Loucy (cell line): ENCODE data around the gene SERINC3.

Experiments used
- H2AFZ ChIP-seq: fragments of 200-600 bp; sonication (generic); 2 replicates; pipeline ENCODE4 v1.6.0; 2016; ENCODE audit warnings: antibody characterized with exemption, mild to moderate bottlenecking, low read length, moderate library complexity
- H3F3A ChIP-seq: fragments of 200-600 bp; 2 replicates; pipeline ENCODE4 v1.6.0; 2016; ENCODE audit warnings: antibody characterized with exemption, low read depth, mild to moderate bottlenecking
- H3K27me3 ChIP-seq: fragments of 200-600 bp; sonication (generic); 2 replicates; pipeline ENCODE4 v1.6.1; 2014; ENCODE audit warnings: low read length, mild to moderate bottlenecking; ENCODE audit not compliant: insufficient read depth, poor library complexity, severe bottlenecking
- H3K36me3 ChIP-seq: fragments of 200-600 bp; sonication (generic); 2 replicates; pipeline ENCODE4 v1.6.1; 2016; ENCODE audit warnings: low read length; ENCODE audit not compliant: insufficient read depth
- H3K4me1 ChIP-seq: fragments of 200-600 bp; sonication (generic); 2 replicates; pipeline ENCODE4 v1.5.1; 2014; ENCODE audit warnings: low read length, mild to moderate bottlenecking; ENCODE audit not compliant: insufficient read depth, poor library complexity, severe bottlenecking
- H3K4me2 ChIP-seq: fragments of 200-600 bp; sonication (generic); 2 replicates; pipeline ENCODE4 v1.6.0; 2014; ENCODE audit warnings: antibody characterized with exemption, low read length, low read depth, mild to moderate bottlenecking; ENCODE audit not compliant: poor library complexity, severe bottlenecking
- H3K4me3 ChIP-seq: fragments of 200-600 bp; sonication (generic); 2 replicates; pipeline ENCODE4 v1.5.1; 2014; ENCODE audit warnings: low read length, mild to moderate bottlenecking, mixed read lengths; ENCODE audit not compliant: poor library complexity, severe bottlenecking
- H3K79me2 ChIP-seq: fragments of 200-600 bp; sonication (generic); 2 replicates; pipeline ENCODE4 v1.6.1; 2014; ENCODE audit warnings: low read length; ENCODE audit not compliant: insufficient read depth
- H3K9ac ChIP-seq: fragments of 200-600 bp; sonication (generic); 2 replicates; pipeline ENCODE4 v1.6.0; 2014; ENCODE audit warnings: mild to moderate bottlenecking, low read depth, low read length, moderate library complexity; ENCODE audit not compliant: poor library complexity, severe bottlenecking
- H3K9me2 ChIP-seq: fragments of 200-600 bp; sonication (generic); replicated peaks from 2 replicates; pipeline ENCODE4 v1.6.1; 2016; ENCODE audit warnings: low read depth, low read length, mixed read lengths
- H3K9me3 ChIP-seq: fragments of 200-600 bp; sonication (generic); 2 replicates; pipeline ENCODE4 v1.6.1; 2014; ENCODE audit warnings: mild to moderate bottlenecking, antibody characterized with exemption, low read length, low read depth; ENCODE audit not compliant: insufficient read depth
- H4K20me1 ChIP-seq: fragments of 200-600 bp; sonication (generic); 2 replicates; pipeline ENCODE4 v1.6.0; 2014; ENCODE audit warnings: antibody characterized with exemption, low read length, mild to moderate bottlenecking; ENCODE audit not compliant: insufficient read depth, poor library complexity, severe bottlenecking
- EZH2phosphoT487 ChIP-seq: fragments of 200-600 bp; IDR thresholded peaks from 2 replicates; pipeline ENCODE4 v1.6.1; 2018; ENCODE audit warnings: antibody characterized with exemption, mild to moderate bottlenecking, moderate library complexity, borderline replicate concordance
- TF ChIP-seq, protein P1 (sequence below): fragments of 200-600 bp; sonication (generic); conservative IDR thresholded peaks from 2 replicates; pipeline ENCODE4 v1.5.1; 2014; ENCODE audit warnings: mild to moderate bottlenecking, antibody characterized with exemption, low read length

Gene SERINC3

DNA sequence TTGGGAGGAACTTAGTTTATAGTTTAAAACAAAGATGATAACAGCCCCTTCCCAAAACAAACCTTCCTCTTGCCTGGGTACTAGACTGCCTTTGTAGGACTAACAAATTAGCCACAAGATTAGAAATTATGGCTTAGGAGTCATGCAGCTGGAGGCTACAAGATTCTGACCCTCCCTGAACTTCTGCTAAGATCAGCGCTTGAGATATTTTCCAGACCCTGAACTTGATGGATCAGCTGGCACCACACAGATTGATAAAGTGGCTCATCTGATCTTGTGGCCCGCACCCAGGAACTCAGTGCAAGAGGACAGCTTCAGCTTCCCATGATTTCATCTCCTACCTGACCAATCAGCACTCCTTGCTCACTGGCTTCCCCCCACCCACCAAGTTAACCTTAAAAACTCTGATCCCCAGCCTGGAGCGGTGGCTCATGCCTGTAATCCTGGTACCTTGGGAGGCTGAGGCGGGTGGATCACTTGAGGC lies 5.9 kb upstream of the SERINC3 start:
- no peaks in the 10 kb centered on the region for H3K27me3 ChIP-seq
- H4K20me1 ChIP-seq, result no peaks in the 10 kb centered on the region
- TF ChIP-seq, protein P1, sequence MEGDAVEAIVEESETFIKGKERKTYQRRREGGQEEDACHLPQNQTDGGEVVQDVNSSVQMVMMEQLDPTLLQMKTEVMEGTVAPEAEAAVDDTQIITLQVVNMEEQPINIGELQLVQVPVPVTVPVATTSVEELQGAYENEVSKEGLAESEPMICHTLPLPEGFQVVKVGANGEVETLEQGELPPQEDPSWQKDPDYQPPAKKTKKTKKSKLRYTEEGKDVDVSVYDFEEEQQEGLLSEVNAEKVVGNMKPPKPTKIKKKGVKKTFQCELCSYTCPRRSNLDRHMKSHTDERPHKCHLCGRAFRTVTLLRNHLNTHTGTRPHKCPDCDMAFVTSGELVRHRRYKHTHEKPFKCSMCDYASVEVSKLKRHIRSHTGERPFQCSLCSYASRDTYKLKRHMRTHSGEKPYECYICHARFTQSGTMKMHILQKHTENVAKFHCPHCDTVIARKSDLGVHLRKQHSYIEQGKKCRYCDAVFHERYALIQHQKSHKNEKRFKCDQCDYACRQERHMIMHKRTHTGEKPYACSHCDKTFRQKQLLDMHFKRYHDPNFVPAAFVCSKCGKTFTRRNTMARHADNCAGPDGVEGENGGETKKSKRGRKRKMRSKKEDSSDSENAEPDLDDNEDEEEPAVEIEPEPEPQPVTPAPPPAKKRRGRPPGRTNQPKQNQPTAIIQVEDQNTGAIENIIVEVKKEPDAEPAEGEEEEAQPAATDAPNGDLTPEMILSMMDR, result no peak
- no peak for TF ChIP-seq EZH2phosphoT487
- no peak overlapping the region for H2AFZ ChIP-seq
- no peak overlapping the region for H3K4me2 ChIP-seq
- no peaks in the 10 kb centered on the region for H3K9me2 ChIP-seq
- H3K4me1 ChIP-seq, result peaks cover 19% of the 10 kb centered on the region
- H3K4me3 ChIP-seq, result no peak overlapping the region
- no peaks in the 10 kb centered on the region for H3K36me3 ChIP-seq
- H3K9me3 ChIP-seq, result no peaks in the 10 kb centered on the region
- H3K79me2 ChIP-seq, result peaks cover 8% of the 10 kb centered on the region; the same call in 1 of the 2 replicates
- no peak overlapping the region for H3K9ac ChIP-seq
- no peaks in the 10 kb centered on the region for H3F3A ChIP-seq

DNA sequence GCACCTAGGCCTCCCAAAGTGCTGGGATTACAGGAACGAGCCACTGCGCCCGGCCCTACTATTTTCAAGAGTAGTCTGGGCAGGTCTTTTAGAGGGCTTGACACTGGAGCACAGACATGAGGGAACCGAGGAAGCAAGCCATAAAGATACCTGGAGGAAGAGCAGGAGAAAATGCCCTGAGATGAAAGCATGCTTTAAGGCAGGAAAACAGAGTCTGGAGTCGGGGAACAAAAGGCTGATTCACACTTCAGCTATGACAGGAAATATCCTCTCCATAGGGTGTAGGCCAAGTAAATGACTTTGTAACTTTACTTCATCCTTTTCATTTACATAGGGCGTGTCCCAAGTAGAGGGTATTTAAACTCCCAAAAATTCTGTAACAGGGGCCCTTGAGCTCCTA lies 4.3 kb upstream of the SERINC3 start:
- no peaks in the 10 kb centered on the region for H3K9me2 ChIP-seq
- no peak for TF ChIP-seq EZH2phosphoT487
- TF ChIP-seq, protein P1, result no peak
- H3K36me3 ChIP-seq, result no peaks in the 10 kb centered on the region
- H3K4me2 ChIP-seq, result no peak overlapping the region
- H3F3A ChIP-seq, result no peaks in the 10 kb centered on the region
- peaks cover 6% of the 10 kb centered on the region for H4K20me1 ChIP-seq
- H3K4me3 ChIP-seq, result no peak overlapping the region
- no peaks in the 10 kb centered on the region for H3K9me3 ChIP-seq
- no peak overlapping the region for H2AFZ ChIP-seq
- no peaks in the 10 kb centered on the region for H3K27me3 ChIP-seq
- no peak overlapping the region for H3K9ac ChIP-seq
- H3K79me2 ChIP-seq, result peaks cover 7% of the 10 kb centered on the region
- peaks cover 15% of the 10 kb centered on the region for H3K4me1 ChIP-seq

DNA sequence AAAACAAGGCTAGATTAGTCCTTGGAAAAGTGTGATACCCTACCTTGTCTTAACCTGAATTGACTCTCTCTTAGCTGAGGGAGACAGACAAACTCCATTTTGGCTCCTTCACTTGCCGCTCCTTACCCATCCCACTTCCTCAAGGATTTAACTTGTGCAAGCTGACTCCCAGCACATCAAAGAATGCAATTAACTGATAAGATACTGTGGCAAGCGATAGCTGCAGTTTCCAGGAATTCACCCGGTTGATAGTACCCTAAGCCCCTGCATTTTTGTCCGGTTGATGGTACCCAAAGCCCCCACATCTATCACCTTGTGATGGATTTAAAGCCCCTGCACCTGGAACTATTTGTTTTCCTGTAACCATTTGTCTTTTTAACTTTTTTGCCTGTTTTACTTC lies 1.9 kb upstream of the SERINC3 start:
- Histone ChIP-seq H3K9me2 (no peaks in the 10 kb centered on the region), H3K79me2 (peaks cover 31% of the 10 kb centered on the region), H3F3A (no peaks in the 10 kb centered on the region), H3K9ac (no peak overlapping the region), H4K20me1 (peaks cover 30% of the 10 kb centered on the region), H3K4me1 (peaks cover 34% of the 10 kb centered on the region), H2AFZ (0 out of 2 replicates have a peak overlapping the region, but pooled peaks have one; percentile 38), H3K9me3 (no peaks in the 10 kb centered on the region), H3K36me3 (no peaks in the 10 kb centered on the region), H3K4me3 (no peak overlapping the region), H3K4me2 (no peak overlapping the region), H3K27me3 (no peaks in the 10 kb centered on the region)
- no peak for TF ChIP-seq EZH2phosphoT487
- TF ChIP-seq, protein P1, result no peak
